Caco-2 (cell line): Measurements from ENCODE around the gene BEAN1. TPM values are rescaled to one million over a fixed set of nuclear protein-coding genes. Genes with fewer than 3 reads are reported as not detected.
"Not testable (repeated sequence)": the region's sequence is repeated elsewhere in the genome, so short reads cannot be mapped to it uniquely, and the experiment has no call there.

Experiments
- BruUV-seq: library from RNA; stranded (reverse); fragments of 400-500 nt; replicated peaks from 2 replicates; lab custom pipeline; 2021; lab: Mats Ljungman, UMichigan
- CTCF ChIA-PET: fragments of 300-600 bp; sonication (Branson Sonifier 250); formaldehyde crosslinking; loops from one replicate; lab custom pipeline; 2022; ENCODE audit warnings: antibody characterized with exemption; lab: Charles Lee
- POLR2A ChIA-PET: fragments of 300-600 bp; sonication (Branson Sonifier 250); formaldehyde crosslinking; loops from one replicate; lab custom pipeline; 2022; ENCODE audit warnings: antibody characterized with exemption; lab: Charles Lee
- DNase-seq, 2 experiments: peaks; one replicate each; pipeline versions ENCODE4 v3.0.0 to v3.0.0-alpha.2; 2020 to 2022
- H3K27me3 ChIP-seq: replicated peaks from 2 replicates; pipeline ENCODE4 v1.6.0; 2011; ENCODE audit warnings: low read length; ENCODE audit not compliant: control insufficient read depth, insufficient read depth
- H3K36me3 ChIP-seq: 2 replicates; pipeline ENCODE4 v1.5.1; 2011; ENCODE audit warnings: low read length; ENCODE audit not compliant: control insufficient read depth, insufficient read depth
- H3K4me1 ChIP-seq: fragments of 250-450 bp; sonication (Bioruptor Pico); 2 replicates; pipeline ENCODE4 v1.5.1; 2020; ENCODE audit warnings: mild to moderate bottlenecking
- H3K4me3 ChIP-seq: 2 replicates; pipeline ENCODE4 v1.5.1; 2011; ENCODE audit warnings: low read depth, mild to moderate bottlenecking, control low read depth, low read length
- H3K9me3 ChIP-seq: fragments of 250-450 bp; sonication (Bioruptor Pico); 2 replicates; pipeline ENCODE4 v1.5.1; 2020; ENCODE audit warnings: mild to moderate bottlenecking, moderate library complexity
- H3K27ac Mint-ChIP-seq: one replicate; pipeline ENCODE4 v1.8.0; 2022; ENCODE audit warnings: mixed read lengths; ENCODE audit not compliant: unreplicated experiment
- H3K27me3 Mint-ChIP-seq: one replicate; pipeline ENCODE4 v1.8.0; 2022; ENCODE audit warnings: mixed read lengths; ENCODE audit not compliant: insufficient read depth, unreplicated experiment
- H3K36me3 Mint-ChIP-seq: one replicate; pipeline ENCODE4 v1.8.0; 2022; ENCODE audit warnings: mild to moderate bottlenecking, mixed read lengths; ENCODE audit not compliant: insufficient read depth, unreplicated experiment
- H3K4me1 Mint-ChIP-seq: one replicate; pipeline ENCODE4 v1.8.0; 2022; ENCODE audit warnings: low read depth, mixed read lengths; ENCODE audit not compliant: unreplicated experiment
- H3K4me3 Mint-ChIP-seq: one replicate; pipeline ENCODE4 v1.8.0; 2022; ENCODE audit warnings: mild to moderate bottlenecking, moderate library complexity, mixed read lengths; ENCODE audit not compliant: unreplicated experiment
- H3K9me3 Mint-ChIP-seq: one replicate; pipeline ENCODE4 v1.8.0; 2022; ENCODE audit warnings: mixed read lengths; ENCODE audit not compliant: unreplicated experiment
- CTCF ChIP-seq, 2 experiments: fragments of 200-600 bp in 1 of 2; IDR thresholded peaks; 1 replicate in 1 of 2; 2 replicates in 1 of 2; pipeline versions ENCODE4 v1.5.1 to v1.8.0; 2011 to 2022; ENCODE audit warnings: antibody characterized with exemption in 1 of 2, control low read depth in 1 of 2, inconsistent platforms in 1 of 2, low read depth in 1 of 2, low read length in 1 of 2, mild to moderate bottlenecking in 1 of 2, moderate library complexity in 1 of 2; ENCODE audit not compliant: insufficient read depth in 1 of 2, severe bottlenecking in 1 of 2, unreplicated experiment in 1 of 2
- intact Hi-C: fragments of 100-400 bp; cut with micrococcal nuclease; formaldehyde crosslinking; loops from one replicate; pipeline ENCODE4 v1.10.0; 2022; ENCODE audit not compliant: unreplicated experiment
- total RNA-seq: library from RNA; stranded (reverse); gene quantifications from 2 replicates; pipeline ENCODE4 v1.2.3, GENCODE V29; 2022

The BEAN1 gene
- total RNA-seq, 1 experiment from 2014 or later = not detected

GRCh38 chr16:66511602-66512271, 84.6 kb downstream of the BEAN1 start:
- H3K4me1 Mint-ChIP-seq = peaks cover 34% of the 10 kb centered on the region
- Histone ChIP-seq H3K4me1 (peaks cover 30% of the 10 kb centered on the region), H3K9me3 (no peaks in the 10 kb centered on the region), H3K4me3 (no peak overlapping the region), H3K36me3 (peaks cover 1% of the 10 kb centered on the region), H3K27me3 (no peaks in the 10 kb centered on the region)
- no peak for TF ChIP-seq CTCF (IDR thresholded peaks at IDR 0.05; ENCODE audit: insufficient read depth in 1 of 2, low read depth in 1 of 2, low read length in 1 of 2, severe bottlenecking in 1 of 2, unreplicated experiment in 1 of 2)
- no peak for DNase-seq
- H3K9me3 Mint-ChIP-seq = no peaks in the 10 kb centered on the region
- no peaks in the 10 kb centered on the region for H3K27me3 Mint-ChIP-seq
- H3K27ac Mint-ChIP-seq = peak overlapping the region; percentile 6
- ChIA-PET POLR2A (no interaction called here), CTCF (interaction anchor here (0.6 kb wide), 1 partner anchor 10 kb away, joined by 3 read pairs; no protein-coding TSS in a partner anchor)
- H3K36me3 Mint-ChIP-seq = peaks cover 7% of the 10 kb centered on the region
- intact Hi-C loops = no loop called here
- no TSS peak for BruUV-seq
- no peak overlapping the region for H3K4me3 Mint-ChIP-seq

GRCh38 chr16:66512272-66513110, 85.4 kb downstream of the BEAN1 start:
- H3K27ac Mint-ChIP-seq = peak overlapping the region; percentile 65
- ChIA-PET POLR2A (no interaction called here), CTCF (interaction anchor here (0.6 kb wide), 1 partner anchor 10 kb away, joined by 3 read pairs; no protein-coding TSS in a partner anchor)
- H3K4me3 ChIP-seq = no peak overlapping the region
- H3K9me3 Mint-ChIP-seq = no peaks in the 10 kb centered on the region
- peaks cover 1% of the 10 kb centered on the region for H3K36me3 ChIP-seq
- peaks cover 13% of the 10 kb centered on the region for H3K36me3 Mint-ChIP-seq
- H3K9me3 ChIP-seq = no peaks in the 10 kb centered on the region
- H3K27me3 ChIP-seq = no peaks in the 10 kb centered on the region
- no TSS peak for BruUV-seq
- no peaks in the 10 kb centered on the region for H3K27me3 Mint-ChIP-seq
- no peak for TF ChIP-seq CTCF (IDR thresholded peaks at IDR 0.05; ENCODE audit: insufficient read depth in 1 of 2, low read depth in 1 of 2, low read length in 1 of 2, severe bottlenecking in 1 of 2, unreplicated experiment in 1 of 2)
- peaks cover 37% of the 10 kb centered on the region for H3K4me1 ChIP-seq
- peak overlapping the region; percentile 9 for H3K4me3 Mint-ChIP-seq
- H3K4me1 Mint-ChIP-seq = peaks cover 42% of the 10 kb centered on the region
- DNase-seq = no peak
- intact Hi-C loops = no loop called here

GRCh38 chr16:66513111-66513723, 86.1 kb downstream of the BEAN1 start:
- H3K4me3 Mint-ChIP-seq = peak overlapping the region; percentile 9
- H3K9me3 Mint-ChIP-seq = no peaks in the 10 kb centered on the region
- peaks cover 46% of the 10 kb centered on the region for H3K4me1 Mint-ChIP-seq
- H3K27me3 Mint-ChIP-seq = no peaks in the 10 kb centered on the region
- H3K27ac Mint-ChIP-seq = peak overlapping the region; percentile 65
- Histone ChIP-seq H3K9me3 (no peaks in the 10 kb centered on the region), H3K36me3 (peaks cover 1% of the 10 kb centered on the region), H3K4me1 (peaks cover 43% of the 10 kb centered on the region), H3K4me3 (no peak overlapping the region), H3K27me3 (no peaks in the 10 kb centered on the region)
- intact Hi-C loops = no loop called here
- peak; percentile 70 to 79 for DNase-seq
- ChIA-PET CTCF (no interaction called here), POLR2A (no interaction called here)
- H3K36me3 Mint-ChIP-seq = peaks cover 9% of the 10 kb centered on the region
- TF ChIP-seq CTCF (IDR thresholded peaks at IDR 0.05; ENCODE audit: insufficient read depth in 1 of 2, low read depth in 1 of 2, low read length in 1 of 2, severe bottlenecking in 1 of 2, unreplicated experiment in 1 of 2) = no peak
- no TSS peak for BruUV-seq

GRCh38 chr16:66514391-66514790, 87.3 kb downstream of the BEAN1 start:
- H3K4me3 Mint-ChIP-seq, intact Hi-C loops, H3K4me3 ChIP-seq, POLR2A ChIA-PET, H3K27ac Mint-ChIP-seq, H3K9me3 Mint-ChIP-seq, H3K36me3 ChIP-seq, H3K36me3 Mint-ChIP-seq, H3K27me3 ChIP-seq, CTCF ChIA-PET, H3K27me3 Mint-ChIP-seq, H3K9me3 ChIP-seq, BruUV-seq: not testable (repeated sequence)
- H3K4me1 ChIP-seq = peaks cover 43% of the 10 kb centered on the region
- peaks cover 46% of the 10 kb centered on the region for H3K4me1 Mint-ChIP-seq
- peak in 1 of 2 experiments; percentile 22 for DNase-seq
